Measurements from ENCODE around the gene RGS6. TPM values are rescaled to one million over a fixed set of nuclear protein-coding genes. Genes with fewer than 3 reads are reported as not detected.

RGS6 gene
- total RNA-seq, 4 donors from 2014 or later = 0.83 to 2.4 (median 1.5) TPM

DNA sequence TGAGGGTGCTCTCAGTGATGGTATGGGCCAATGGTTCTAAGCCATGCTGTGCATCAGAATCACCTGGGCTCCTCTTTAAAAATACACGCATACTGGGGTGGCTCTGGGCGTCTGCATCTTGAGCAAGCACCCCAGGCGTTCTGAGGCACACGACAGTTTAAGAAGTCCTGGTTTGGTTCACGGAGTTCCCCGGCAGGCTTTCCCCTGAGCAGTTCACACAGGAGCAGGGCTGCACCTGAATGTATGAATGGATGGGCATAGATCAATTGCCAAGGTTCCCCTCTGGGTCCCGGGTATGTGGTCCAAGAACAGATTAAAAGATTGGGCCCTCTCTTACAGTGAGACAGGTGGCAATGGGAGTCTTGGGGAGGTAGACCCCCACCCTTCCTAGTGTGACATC lies 566.4 kb downstream of the RGS6 start:
- no peak for DNase-seq (ENCODE audit: extremely low spot score)
- 98% methylated on average over 7 of the region's 7 CpGs for WGBS
- intact Hi-C loops (cut with DNase I) = no loop called here
- no peaks in the 10 kb centered on the region for H3K4me1 ChIP-seq
- no peak overlapping the region for H3K27ac ChIP-seq (replicated peaks in 1 of 4)
- no peak for TF ChIP-seq EP300 (IDR thresholded peaks at IDR 0.05)
- TF ChIP-seq POLR2A (IDR thresholded peaks at IDR 0.05; ENCODE audit: low read depth) = no peak
- TF ChIP-seq, protein P1, sequence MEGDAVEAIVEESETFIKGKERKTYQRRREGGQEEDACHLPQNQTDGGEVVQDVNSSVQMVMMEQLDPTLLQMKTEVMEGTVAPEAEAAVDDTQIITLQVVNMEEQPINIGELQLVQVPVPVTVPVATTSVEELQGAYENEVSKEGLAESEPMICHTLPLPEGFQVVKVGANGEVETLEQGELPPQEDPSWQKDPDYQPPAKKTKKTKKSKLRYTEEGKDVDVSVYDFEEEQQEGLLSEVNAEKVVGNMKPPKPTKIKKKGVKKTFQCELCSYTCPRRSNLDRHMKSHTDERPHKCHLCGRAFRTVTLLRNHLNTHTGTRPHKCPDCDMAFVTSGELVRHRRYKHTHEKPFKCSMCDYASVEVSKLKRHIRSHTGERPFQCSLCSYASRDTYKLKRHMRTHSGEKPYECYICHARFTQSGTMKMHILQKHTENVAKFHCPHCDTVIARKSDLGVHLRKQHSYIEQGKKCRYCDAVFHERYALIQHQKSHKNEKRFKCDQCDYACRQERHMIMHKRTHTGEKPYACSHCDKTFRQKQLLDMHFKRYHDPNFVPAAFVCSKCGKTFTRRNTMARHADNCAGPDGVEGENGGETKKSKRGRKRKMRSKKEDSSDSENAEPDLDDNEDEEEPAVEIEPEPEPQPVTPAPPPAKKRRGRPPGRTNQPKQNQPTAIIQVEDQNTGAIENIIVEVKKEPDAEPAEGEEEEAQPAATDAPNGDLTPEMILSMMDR (IDR thresholded peaks at IDR 0.05) = no peak
- TF ChIP-seq POLR2AphosphoS5 (IDR thresholded peaks at IDR 0.05) = no peak
- no peak overlapping the region for H3K4me3 ChIP-seq
- peaks cover 0 to 6% (median 0%) of the 10 kb centered on the region in 4 donors for H3K9me3 ChIP-seq
- H3K27me3 ChIP-seq = no peaks in the 10 kb centered on the region
- H3K36me3 ChIP-seq = no peaks in the 10 kb centered on the region

DNA sequence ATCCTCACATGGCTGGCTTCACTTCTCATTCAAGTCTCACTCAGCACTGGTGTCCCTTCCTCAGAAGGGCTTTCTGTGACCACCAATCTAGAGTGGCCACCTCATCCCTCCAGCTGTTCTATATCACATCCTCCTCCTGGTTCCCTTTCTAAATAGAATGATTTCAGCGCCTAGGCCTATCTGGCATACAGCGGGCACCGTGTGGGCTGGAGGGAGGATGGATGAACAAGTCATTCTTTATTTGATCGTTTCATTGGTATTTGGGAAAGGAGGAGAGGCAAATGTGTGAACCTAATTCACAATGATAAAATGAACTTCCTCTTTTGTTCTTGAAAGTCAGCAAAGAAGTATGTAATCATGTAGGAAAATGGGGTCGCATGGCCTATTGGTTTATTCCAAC lies 567.5 kb downstream of the RGS6 start:
- H3K27ac ChIP-seq (replicated peaks in 1 of 4) = no peak overlapping the region

DNA sequence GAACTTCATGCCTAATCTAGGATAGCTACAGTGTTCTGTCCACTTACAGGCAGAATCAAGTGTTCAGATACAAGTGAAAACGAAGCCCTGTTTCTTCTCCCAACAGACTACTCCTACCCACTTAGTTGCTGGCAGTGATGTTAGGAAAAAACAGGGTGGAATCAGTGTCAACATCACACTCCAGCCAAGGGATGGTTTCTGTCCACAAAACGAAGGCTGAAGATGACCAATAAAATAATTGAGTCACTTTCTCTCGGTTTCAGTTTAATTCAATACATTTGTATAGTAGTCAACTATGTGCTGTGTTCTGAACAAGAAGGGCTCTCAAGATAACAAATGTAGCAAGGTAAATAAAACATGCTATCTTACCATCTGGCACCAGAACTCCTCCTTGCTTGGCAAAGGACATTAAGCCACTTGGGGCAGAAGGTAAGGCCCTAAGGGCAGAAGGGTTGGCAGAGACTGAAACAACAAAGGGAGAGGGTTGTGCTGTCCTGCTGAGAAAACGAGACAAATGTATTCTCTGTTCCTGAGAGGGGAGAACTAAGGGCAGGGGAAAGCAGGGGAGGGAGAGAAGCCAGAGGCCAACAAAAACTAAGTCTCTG lies 568.1 kb downstream of the RGS6 start:
- no peaks in the 10 kb centered on the region for H3K4me1 ChIP-seq
- peaks cover 0 to 5% (median 0%) of the 10 kb centered on the region in 4 donors for H3K9me3 ChIP-seq
- no peaks in the 10 kb centered on the region for H3K27me3 ChIP-seq
- WGBS = 64% methylated on average over 4 of the region's 4 CpGs
- intact Hi-C loops (cut with DNase I) = no loop called here
- no peaks in the 10 kb centered on the region for H3K36me3 ChIP-seq
- no peak for DNase-seq (ENCODE audit: extremely low spot score)
- no peak for TF ChIP-seq EP300 (IDR thresholded peaks at IDR 0.05)
- TF ChIP-seq, protein P1 (IDR thresholded peaks at IDR 0.05) = no peak
- H3K4me3 ChIP-seq = no peak overlapping the region
- H3K27ac ChIP-seq (replicated peaks in 1 of 4) = no peak overlapping the region

More for the DNA sequence above, 567.5 kb downstream of the RGS6 start:
- TF ChIP-seq EP300 (IDR thresholded peaks at IDR 0.05) = no peak
- TF ChIP-seq POLR2AphosphoS5 (IDR thresholded peaks at IDR 0.05) = no peak
- no peak for TF ChIP-seq POLR2A (IDR thresholded peaks at IDR 0.05; ENCODE audit: low read depth)
- no peak for DNase-seq (ENCODE audit: extremely low spot score)
- Histone ChIP-seq H3K27me3 (no peaks in the 10 kb centered on the region), H3K9me3 (peaks cover 0 to 8% (median 0%) of the 10 kb centered on the region in 4 donors), H3K4me1 (no peaks in the 10 kb centered on the region), H3K36me3 (no peaks in the 10 kb centered on the region), H3K4me3 (no peak overlapping the region)
- WGBS = 81% methylated on average over 5 of the region's 5 CpGs
- intact Hi-C loops (cut with DNase I) = no loop called here

DNA sequence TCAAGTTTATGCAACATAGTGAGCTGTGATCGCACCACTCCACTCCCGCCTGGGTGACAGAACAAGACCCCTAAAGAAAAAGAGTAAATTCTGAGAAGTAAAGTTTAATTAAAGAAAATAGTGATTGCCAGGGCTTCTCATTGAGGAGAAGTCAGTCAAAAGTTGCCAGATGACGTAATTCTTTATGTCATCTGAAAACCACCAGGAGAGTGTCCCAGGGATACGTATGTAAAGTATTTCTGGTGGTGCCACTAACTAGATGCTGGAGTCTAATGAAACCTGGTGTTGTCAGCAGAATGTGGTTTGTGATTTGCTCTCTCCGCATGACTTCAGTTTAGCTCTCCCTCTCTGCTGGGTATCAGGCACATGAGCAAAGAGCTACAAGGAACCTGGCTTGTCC lies 569.2 kb downstream of the RGS6 start:
- no peaks in the 10 kb centered on the region for H3K36me3 ChIP-seq
- H3K9me3 ChIP-seq = peaks cover 0 to 5% (median 0%) of the 10 kb centered on the region in 4 donors
- intact Hi-C loops (cut with DNase I) = no loop called here
- no peak for DNase-seq (ENCODE audit: extremely low spot score)
- H3K27ac ChIP-seq (replicated peaks in 1 of 4) = no peak overlapping the region
- H3K27me3 ChIP-seq = no peaks in the 10 kb centered on the region
- H3K4me1 ChIP-seq = no peaks in the 10 kb centered on the region
- no peak overlapping the region for H3K4me3 ChIP-seq
- 94% methylated on average over 5 of the region's 5 CpGs for WGBS
- TF ChIP-seq POLR2A (IDR thresholded peaks at IDR 0.05; ENCODE audit: low read depth) (no peak), POLR2AphosphoS5 (IDR thresholded peaks at IDR 0.05) (no peak), EP300 (IDR thresholded peaks at IDR 0.05) (no peak)
- TF ChIP-seq, protein P1 (IDR thresholded peaks at IDR 0.05) = no peak

DNA sequence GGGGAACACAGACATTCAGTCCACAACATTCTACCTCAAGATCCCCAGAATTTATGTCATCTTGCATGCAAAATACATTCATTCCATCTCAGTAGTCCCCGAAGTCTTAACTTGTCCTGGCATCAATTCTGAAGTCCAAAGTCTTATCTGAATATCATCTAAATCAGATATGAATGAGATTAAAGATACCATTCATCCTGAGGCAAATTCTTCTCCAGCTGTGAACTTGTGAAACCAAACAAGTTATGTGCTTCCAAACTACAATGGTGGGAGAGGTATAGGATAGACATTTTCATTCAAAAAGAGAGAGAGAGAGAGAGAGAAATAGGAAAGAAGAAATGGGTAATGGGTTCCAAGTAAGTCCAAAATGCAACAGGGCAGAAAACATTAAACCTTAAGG lies 571.0 kb downstream of the RGS6 start:
- peaks cover 0 to 5% (median 0%) of the 10 kb centered on the region in 4 donors for H3K9me3 ChIP-seq
- intact Hi-C loops (cut with DNase I) = no loop called here
- H3K4me3 ChIP-seq = no peak overlapping the region
- DNase-seq (ENCODE audit: extremely low spot score) = no peak
- 85% methylated on average over 1 of the region's 1 CpG for whole genome bisulfite sequencing
- TF ChIP-seq EP300 (IDR thresholded peaks at IDR 0.05) = no peak
- no peak for TF ChIP-seq POLR2A (IDR thresholded peaks at IDR 0.05; ENCODE audit: low read depth)
- TF ChIP-seq, protein P1 (IDR thresholded peaks at IDR 0.05) = no peak
- no peak for TF ChIP-seq POLR2AphosphoS5 (IDR thresholded peaks at IDR 0.05)
- H3K27me3 ChIP-seq = no peaks in the 10 kb centered on the region
- no peaks in the 10 kb centered on the region for H3K4me1 ChIP-seq
- no peaks in the 10 kb centered on the region for H3K36me3 ChIP-seq
- no peak overlapping the region for H3K27ac ChIP-seq (replicated peaks in 1 of 4)
